MCF 10A (cell line): ENCODE data around the gene DHX57. TPM values are rescaled to one million over a fixed set of nuclear protein-coding genes. Genes with fewer than 3 reads are reported as not detected.
A peak's percentile ranks its signal among the peaks of the same experiment; 100 is the strongest.

Experiments
- BruUV-seq: library from RNA; stranded (reverse); fragments of 400-500 nt; replicated peaks from 2 replicates; lab custom pipeline; 2021; lab: Mats Ljungman, UMichigan
- CTCF ChIA-PET: fragments of 300-600 bp; sonication (Branson Sonifier 250); formaldehyde crosslinking; extraction: SDS; loops from one replicate; lab custom pipeline; 2021; ENCODE audit warnings: antibody characterized with exemption, inconsistent platforms; lab: Yijun Ruan, JAX
- POLR2A ChIA-PET: fragments of 300-600, 350-650 bp; sonication (Branson Sonifier 250); formaldehyde crosslinking; extraction: SDS; loops from one replicate; lab custom pipeline; 2020; ENCODE audit warnings: antibody characterized with exemption, inconsistent platforms; lab: Yijun Ruan, JAX
- DNase-seq: peaks from one replicate; pipeline ENCODE4 v3.0.0-alpha.2; 2018; ENCODE audit not compliant: unreplicated experiment
- H3K27ac Mint-ChIP-seq: one replicate; pipeline ENCODE4 v1.8.0; 2022; ENCODE audit warnings: mild to moderate bottlenecking, low read depth, mixed read lengths; ENCODE audit not compliant: unreplicated experiment
- H3K27me3 Mint-ChIP-seq: one replicate; pipeline ENCODE4 v1.8.0; 2022; ENCODE audit warnings: mixed read lengths; ENCODE audit not compliant: insufficient read depth, unreplicated experiment
- H3K36me3 Mint-ChIP-seq: one replicate; pipeline ENCODE4 v1.8.0; 2022; ENCODE audit warnings: mild to moderate bottlenecking, moderate library complexity, mixed read lengths; ENCODE audit not compliant: insufficient read depth, unreplicated experiment
- H3K4me1 Mint-ChIP-seq: one replicate; pipeline ENCODE4 v1.8.0; 2022; ENCODE audit warnings: mixed read lengths; ENCODE audit not compliant: insufficient read depth, unreplicated experiment
- H3K4me3 Mint-ChIP-seq: one replicate; pipeline ENCODE4 v1.8.0; 2022; ENCODE audit warnings: mild to moderate bottlenecking, moderate library complexity, mixed read lengths; ENCODE audit not compliant: unreplicated experiment
- H3K9me3 Mint-ChIP-seq: one replicate; pipeline ENCODE4 v1.8.0; 2022; ENCODE audit warnings: mixed read lengths; ENCODE audit not compliant: unreplicated experiment
- intact Hi-C: fragments of 100-400 bp; cut with micrococcal nuclease; formaldehyde crosslinking; loops from 2 replicates; pipeline ENCODE4 v1.14.1; 2022
- total RNA-seq: library from RNA; stranded (reverse); gene quantifications from 2 replicates; pipeline ENCODE4 v1.2.3, GENCODE V29; 2022
- TF ChIP-seq, protein P1 (sequence below): fragments of 200-600 bp; IDR thresholded peaks from one replicate; pipeline ENCODE4 v1.8.0; 2022; ENCODE audit warnings: antibody characterized with exemption, mild to moderate bottlenecking; ENCODE audit not compliant: unreplicated experiment

Gene DHX57
- total RNA-seq, 1 experiment from 2014 or later: 21.3 TPM

GRCh38 chr2:38750891-38751595 is 124.7 kb downstream of the DHX57 start, which contains the start of gene SRSF7:
Gene SRSF7, minus strand, starts transcription at chr2:38751361. Its CDS starts 105 bp downstream, at chr2:38751256.
- Mint-ChIP-seq H3K4me3 (peak within 1 kb of the TSS; percentile 90), H3K9me3 (no peaks in the 10 kb centered on the region), H3K4me1 (peaks cover 30% of the 10 kb centered on the region), H3K36me3 (peaks cover 54% of the 10 kb centered on the region), H3K27ac (peak within 1 kb of the TSS; percentile 97), H3K27me3 (no peaks in the 10 kb centered on the region)
- POLR2A ChIA-PET: interaction anchor here (0.5 to 3.0 kb wide), 83 partner anchors 9 to 1551 kb away, joined by 3 to 88 read pairs (median 4); partner anchors contain the start of genes ATL2, CEBPZ, DHX57 and GEMIN6
- CTCF ChIA-PET: interaction anchor here (0.6 to 1.0 kb wide), 8 partner anchors 9 to 1352 kb away, joined by 3 to 4 read pairs (median 4); no protein-coding TSS in a partner anchor
- intact Hi-C loops: loop anchor here (1.0 to 5.0 kb wide), 3 partner anchors 27 to 476 kb away; partner anchors contain the start of gene GEMIN6
- TSS peak; percentile 54 for BruUV-seq
- DNase-seq: peak; percentile 98
- TF ChIP-seq, protein P1, sequence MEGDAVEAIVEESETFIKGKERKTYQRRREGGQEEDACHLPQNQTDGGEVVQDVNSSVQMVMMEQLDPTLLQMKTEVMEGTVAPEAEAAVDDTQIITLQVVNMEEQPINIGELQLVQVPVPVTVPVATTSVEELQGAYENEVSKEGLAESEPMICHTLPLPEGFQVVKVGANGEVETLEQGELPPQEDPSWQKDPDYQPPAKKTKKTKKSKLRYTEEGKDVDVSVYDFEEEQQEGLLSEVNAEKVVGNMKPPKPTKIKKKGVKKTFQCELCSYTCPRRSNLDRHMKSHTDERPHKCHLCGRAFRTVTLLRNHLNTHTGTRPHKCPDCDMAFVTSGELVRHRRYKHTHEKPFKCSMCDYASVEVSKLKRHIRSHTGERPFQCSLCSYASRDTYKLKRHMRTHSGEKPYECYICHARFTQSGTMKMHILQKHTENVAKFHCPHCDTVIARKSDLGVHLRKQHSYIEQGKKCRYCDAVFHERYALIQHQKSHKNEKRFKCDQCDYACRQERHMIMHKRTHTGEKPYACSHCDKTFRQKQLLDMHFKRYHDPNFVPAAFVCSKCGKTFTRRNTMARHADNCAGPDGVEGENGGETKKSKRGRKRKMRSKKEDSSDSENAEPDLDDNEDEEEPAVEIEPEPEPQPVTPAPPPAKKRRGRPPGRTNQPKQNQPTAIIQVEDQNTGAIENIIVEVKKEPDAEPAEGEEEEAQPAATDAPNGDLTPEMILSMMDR: no peak

DNA sequence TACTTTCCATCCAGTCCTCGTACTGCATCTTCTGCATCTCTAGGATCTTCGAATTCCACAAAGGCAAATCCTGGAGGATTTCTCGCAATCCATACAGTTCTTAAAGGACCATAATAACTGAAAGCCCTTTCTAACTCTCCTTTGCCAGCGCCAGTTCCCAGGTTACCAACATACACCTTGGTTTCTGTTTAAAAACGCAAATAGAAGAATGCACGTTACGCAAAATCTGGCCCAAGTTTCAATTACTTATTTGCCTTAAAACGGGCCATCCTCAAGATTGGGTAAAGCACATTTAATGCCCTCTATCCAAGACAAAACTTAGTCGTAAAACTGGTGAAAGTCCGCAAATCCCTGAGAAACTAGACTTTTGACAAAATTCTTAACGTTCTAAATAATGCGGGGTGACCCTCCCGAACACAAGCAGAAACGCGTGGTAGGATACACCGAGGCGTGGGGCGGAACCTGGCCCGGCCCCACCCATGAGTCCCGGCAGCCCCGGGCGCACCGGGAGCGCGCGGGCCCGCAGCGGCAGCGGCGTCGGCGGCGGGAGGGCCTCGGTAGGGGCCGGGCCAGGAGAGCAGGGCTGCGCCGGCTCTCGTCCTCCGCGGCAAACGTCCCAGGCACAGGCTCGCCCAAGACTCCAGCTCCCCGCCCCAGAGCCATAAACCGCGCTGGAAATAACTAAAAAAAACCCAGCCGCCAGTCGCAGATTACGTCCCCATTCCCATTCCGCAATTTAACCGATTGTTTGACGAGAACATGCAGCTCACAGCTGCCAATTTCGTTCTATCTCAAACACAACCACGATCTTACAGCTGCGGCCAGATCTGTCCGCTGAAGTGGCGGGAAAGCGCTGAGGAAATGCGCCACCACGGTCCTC is 125.5 kb downstream of the DHX57 start:
- intact Hi-C loops: loop anchor here (5.0 kb wide), 2 partner anchors 87 to 477 kb away; no protein-coding TSS in a partner anchor
- ChIA-PET POLR2A (interaction anchor here (0.5 to 3.0 kb wide), 47 partner anchors 9 to 1550 kb away, joined by 3 to 88 read pairs (median 7); partner anchors contain the start of genes DHX57, GEMIN6, HNRNPLL and MORN2), CTCF (interaction anchor here (0.6 to 1.0 kb wide), 2 partner anchors 25 to 74 kb away, joined by 3 read pairs; no protein-coding TSS in a partner anchor)
- peak; percentile 52 for DNase-seq
- peak overlapping the region; percentile 90 for H3K4me3 Mint-ChIP-seq
- peaks cover 62% of the 10 kb centered on the region for H3K36me3 Mint-ChIP-seq
- peak overlapping the region; percentile 97 for H3K27ac Mint-ChIP-seq
- no TSS peak for BruUV-seq
- no peaks in the 10 kb centered on the region for H3K9me3 Mint-ChIP-seq
- no peaks in the 10 kb centered on the region for H3K27me3 Mint-ChIP-seq
- peaks cover 30% of the 10 kb centered on the region for H3K4me1 Mint-ChIP-seq
- TF ChIP-seq, protein P1: no peak

DNA sequence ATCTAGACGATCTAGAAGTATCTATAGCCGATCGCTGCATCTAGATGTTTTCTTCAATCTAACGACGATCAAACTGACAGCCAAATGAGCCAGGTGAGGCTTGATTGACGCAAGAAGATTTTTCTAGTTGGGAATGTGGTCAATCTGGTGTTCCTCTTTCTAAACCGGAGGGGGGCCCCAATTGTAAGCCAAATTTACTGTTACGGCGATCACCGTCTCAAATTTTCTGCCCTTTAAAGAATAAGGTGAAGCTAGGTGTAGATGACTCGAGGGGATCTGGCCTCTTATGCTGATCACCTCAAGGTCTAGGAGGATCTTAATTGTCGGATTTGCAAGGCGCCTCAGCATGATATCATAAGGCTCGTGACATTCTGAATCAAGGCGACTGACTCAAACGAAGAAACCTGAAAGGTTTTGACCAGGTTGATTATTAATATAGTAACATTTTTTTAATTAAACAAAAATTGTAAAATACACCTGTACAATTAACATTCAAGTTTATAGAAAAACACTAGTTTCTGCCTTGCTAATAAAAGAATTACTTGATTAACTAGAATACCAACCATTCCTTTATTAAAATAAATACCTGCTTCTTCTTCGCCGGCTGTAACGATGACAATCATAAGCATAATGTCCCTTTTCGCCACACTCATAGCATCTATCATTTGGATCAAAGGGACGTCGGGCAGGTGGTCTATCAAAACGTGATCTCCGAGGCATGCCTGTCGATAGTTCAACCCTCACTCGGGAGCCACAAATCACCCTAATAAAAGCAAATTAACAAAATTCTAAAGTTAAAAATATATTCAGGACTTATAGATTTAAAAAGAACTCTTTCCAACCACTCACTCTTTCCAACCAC is 126.6 kb downstream of the DHX57 start:
- no peaks in the 10 kb centered on the region for H3K27me3 Mint-ChIP-seq
- DNase-seq: no peak
- peaks cover 30% of the 10 kb centered on the region for H3K4me1 Mint-ChIP-seq
- H3K36me3 Mint-ChIP-seq: peaks cover 73% of the 10 kb centered on the region
- CTCF ChIA-PET: interaction anchor here (0.6 to 1.5 kb wide), 3 partner anchors 10 to 1937 kb away, joined by 3 to 17 read pairs (median 3); no protein-coding TSS in a partner anchor
- intact Hi-C loops: no loop called here
- no TSS peak for BruUV-seq
- H3K27ac Mint-ChIP-seq: peak overlapping the region; percentile 97
- peak overlapping the region; percentile 90 for H3K4me3 Mint-ChIP-seq
- POLR2A ChIA-PET: interaction anchor here (1.0 to 3.0 kb wide), 6 partner anchors 17 to 373 kb away, joined by 3 to 88 read pairs (median 7); partner anchors contain the start of gene HNRNPLL
- TF ChIP-seq, protein P1: no peak
- H3K9me3 Mint-ChIP-seq: no peaks in the 10 kb centered on the region
